ENCODE measurements around the gene COQ5.

The COQ5 gene

DNA sequence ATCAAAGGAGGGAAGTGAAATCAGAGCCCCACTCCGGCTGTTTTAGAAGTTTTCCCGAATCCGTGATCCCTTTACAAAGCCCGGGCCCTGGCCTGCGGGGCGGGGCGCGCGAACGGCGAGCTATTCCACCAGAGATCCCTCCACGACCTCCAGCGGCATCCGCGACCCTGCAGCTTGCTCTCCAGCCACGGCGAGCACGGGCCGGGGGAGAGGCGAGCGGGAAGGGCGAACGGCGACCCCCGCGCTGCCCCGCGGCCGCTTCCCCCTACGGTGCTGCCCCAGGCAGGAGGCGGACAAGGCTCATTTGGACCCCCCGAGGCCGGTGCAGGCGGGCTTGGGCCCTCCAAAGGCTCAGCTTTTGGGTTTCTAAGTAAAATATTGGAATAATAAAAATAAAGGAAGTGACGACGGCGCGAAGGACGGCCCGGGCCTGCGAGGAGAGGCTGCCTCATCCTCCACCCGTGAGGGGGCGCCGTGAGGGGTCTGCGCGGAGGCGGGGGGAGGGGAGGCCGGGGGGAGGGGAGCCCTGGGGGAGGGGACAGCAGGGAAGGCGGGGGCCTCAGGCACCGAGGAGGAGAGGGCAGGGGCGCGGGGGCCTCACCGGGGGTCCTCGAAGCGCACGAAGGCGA, 60.0 kb downstream of the COQ5 start:
- peak overlapping the region; percentile 65 for H3K4me2 ChIP-seq (ENCODE audit: low read length)
- no peaks in the 10 kb centered on the region for H3K27me3 ChIP-seq (ENCODE audit: control insufficient read depth, low read length)
- H3K4me3 ChIP-seq (ENCODE audit: low read length): peak overlapping the region; percentile 98
- TF ChIP-seq EZH2phosphoT487 (IDR thresholded peaks at IDR 0.05; ENCODE audit: borderline replicate concordance, low read length): no peak
- TF ChIP-seq, protein P1, sequence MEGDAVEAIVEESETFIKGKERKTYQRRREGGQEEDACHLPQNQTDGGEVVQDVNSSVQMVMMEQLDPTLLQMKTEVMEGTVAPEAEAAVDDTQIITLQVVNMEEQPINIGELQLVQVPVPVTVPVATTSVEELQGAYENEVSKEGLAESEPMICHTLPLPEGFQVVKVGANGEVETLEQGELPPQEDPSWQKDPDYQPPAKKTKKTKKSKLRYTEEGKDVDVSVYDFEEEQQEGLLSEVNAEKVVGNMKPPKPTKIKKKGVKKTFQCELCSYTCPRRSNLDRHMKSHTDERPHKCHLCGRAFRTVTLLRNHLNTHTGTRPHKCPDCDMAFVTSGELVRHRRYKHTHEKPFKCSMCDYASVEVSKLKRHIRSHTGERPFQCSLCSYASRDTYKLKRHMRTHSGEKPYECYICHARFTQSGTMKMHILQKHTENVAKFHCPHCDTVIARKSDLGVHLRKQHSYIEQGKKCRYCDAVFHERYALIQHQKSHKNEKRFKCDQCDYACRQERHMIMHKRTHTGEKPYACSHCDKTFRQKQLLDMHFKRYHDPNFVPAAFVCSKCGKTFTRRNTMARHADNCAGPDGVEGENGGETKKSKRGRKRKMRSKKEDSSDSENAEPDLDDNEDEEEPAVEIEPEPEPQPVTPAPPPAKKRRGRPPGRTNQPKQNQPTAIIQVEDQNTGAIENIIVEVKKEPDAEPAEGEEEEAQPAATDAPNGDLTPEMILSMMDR (IDR thresholded peaks at IDR 0.05; ENCODE audit: low read depth, low read length, poor library complexity, severe bottlenecking): no peak
- peaks cover 38% of the 10 kb centered on the region for H4K20me1 ChIP-seq (ENCODE audit: control insufficient read depth, insufficient read depth, low read depth, low read length)
- H3F3A ChIP-seq (ENCODE audit: control insufficient read depth, insufficient read depth): peaks cover 20% of the 10 kb centered on the region
- peaks cover 51% of the 10 kb centered on the region for H3K4me1 ChIP-seq (ENCODE audit: control insufficient read depth, low read length)
- no peaks in the 10 kb centered on the region for H3K9me3 ChIP-seq (ENCODE audit: control insufficient read depth, insufficient read depth, low read length)
- peaks cover 96% of the 10 kb centered on the region for H3K79me2 ChIP-seq (ENCODE audit: control insufficient read depth, low read length)
- peak overlapping the region; percentile 64 for H3K27ac ChIP-seq (ENCODE audit: low read depth, low read length)
- H3K9me2 ChIP-seq (replicated peaks; ENCODE audit: control insufficient read depth, low read length): no peaks in the 10 kb centered on the region
- H3K36me3 ChIP-seq (ENCODE audit: control insufficient read depth, low read length): peaks cover 56% of the 10 kb centered on the region

DNA sequence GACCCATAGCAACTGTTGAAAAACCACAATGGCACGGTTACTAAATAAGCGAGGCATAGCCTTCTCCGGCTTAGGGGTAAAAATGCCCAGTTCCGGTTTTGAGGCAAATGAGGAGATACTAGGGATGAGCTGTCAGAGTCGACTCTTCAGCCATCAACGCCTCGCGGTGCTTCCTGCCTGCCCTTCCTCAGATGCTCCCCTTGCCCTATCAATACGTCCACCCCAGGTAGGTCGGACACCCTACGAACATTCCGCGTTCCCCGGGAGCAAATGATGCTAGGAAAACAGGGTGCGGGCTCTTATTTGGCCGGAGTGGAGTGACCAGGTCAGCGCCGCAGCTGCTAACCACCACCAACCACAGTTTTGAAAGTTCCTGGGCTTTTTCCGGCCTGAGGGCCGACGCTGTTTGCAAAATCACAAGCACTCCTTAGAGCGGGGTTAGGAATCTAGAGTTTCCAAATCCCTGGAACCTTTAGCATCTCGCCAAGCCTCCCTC, 60.6 kb downstream of the COQ5 start:
- Histone ChIP-seq H3K27ac (ENCODE audit: low read depth, low read length) (peak overlapping the region; percentile 64), H3K4me2 (ENCODE audit: low read length) (peak overlapping the region; percentile 65), H3K9me3 (ENCODE audit: control insufficient read depth, insufficient read depth, low read length) (no peaks in the 10 kb centered on the region), H3F3A (ENCODE audit: control insufficient read depth, insufficient read depth) (peaks cover 20% of the 10 kb centered on the region), H3K27me3 (ENCODE audit: control insufficient read depth, low read length) (no peaks in the 10 kb centered on the region), H4K20me1 (ENCODE audit: control insufficient read depth, insufficient read depth, low read depth, low read length) (peaks cover 43% of the 10 kb centered on the region), H3K4me1 (ENCODE audit: control insufficient read depth, low read length) (peaks cover 48% of the 10 kb centered on the region), H3K36me3 (ENCODE audit: control insufficient read depth, low read length) (peaks cover 62% of the 10 kb centered on the region), H3K4me3 (ENCODE audit: low read length) (peak overlapping the region; percentile 98), H3K79me2 (ENCODE audit: control insufficient read depth, low read length) (peaks cover 98% of the 10 kb centered on the region), H3K9me2 (replicated peaks; ENCODE audit: control insufficient read depth, low read length) (no peaks in the 10 kb centered on the region)
- TF ChIP-seq, protein P1 (IDR thresholded peaks at IDR 0.05; ENCODE audit: low read depth, low read length, poor library complexity, severe bottlenecking): no peak
- TF ChIP-seq EZH2phosphoT487 (IDR thresholded peaks at IDR 0.05; ENCODE audit: borderline replicate concordance, low read length): no peak

DNA sequence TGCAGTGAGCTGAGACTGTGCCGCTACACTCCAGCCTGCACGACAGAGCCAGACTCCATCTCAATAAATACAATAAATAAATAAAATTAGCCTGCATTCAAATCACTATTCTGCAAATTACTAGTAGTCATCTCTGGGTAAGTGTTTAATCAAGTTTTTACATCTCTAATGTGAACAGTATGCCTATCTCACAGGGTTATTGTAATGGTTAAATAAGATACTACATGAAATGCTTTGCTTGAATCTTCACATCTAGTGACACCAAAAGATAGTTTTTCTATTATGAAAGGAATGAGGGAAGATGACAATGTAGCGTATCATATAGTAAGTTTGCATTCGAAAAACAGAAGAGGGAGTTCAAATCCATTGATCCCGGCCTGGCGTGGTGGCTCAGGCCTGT, 61.5 kb downstream of the COQ5 start:
- Histone ChIP-seq H3K79me2 (ENCODE audit: control insufficient read depth, low read length) (peaks cover 96% of the 10 kb centered on the region), H3K4me1 (ENCODE audit: control insufficient read depth, low read length) (peaks cover 45% of the 10 kb centered on the region), H4K20me1 (ENCODE audit: control insufficient read depth, insufficient read depth, low read depth, low read length) (peaks cover 43% of the 10 kb centered on the region), H3K9me2 (replicated peaks; ENCODE audit: control insufficient read depth, low read length) (no peaks in the 10 kb centered on the region), H3K9me3 (ENCODE audit: control insufficient read depth, insufficient read depth, low read length) (no peaks in the 10 kb centered on the region), H3K27ac (ENCODE audit: low read depth, low read length) (no peak overlapping the region), H3K4me3 (ENCODE audit: low read length) (peak overlapping the region; percentile 98; the same call in 1 of the 2 replicates), H3K4me2 (ENCODE audit: low read length) (peak overlapping the region; percentile 65), H3F3A (ENCODE audit: control insufficient read depth, insufficient read depth) (peaks cover 21% of the 10 kb centered on the region), H3K36me3 (ENCODE audit: control insufficient read depth, low read length) (peaks cover 70% of the 10 kb centered on the region), H3K27me3 (ENCODE audit: control insufficient read depth, low read length) (no peaks in the 10 kb centered on the region)
- TF ChIP-seq, protein P1 (IDR thresholded peaks at IDR 0.05; ENCODE audit: low read depth, low read length, poor library complexity, severe bottlenecking): no peak
- TF ChIP-seq EZH2phosphoT487 (IDR thresholded peaks at IDR 0.05; ENCODE audit: borderline replicate concordance, low read length): no peak
